Adrenal gland (tissue), 5 donors: ENCODE results near the gene DEDD2.

Source experiments
- POLR2A ChIP-seq, 2 donors: fragments of 450-650 bp; IDR thresholded peaks; one replicate each; pipeline ENCODE4 v1.6.1; 2017; ENCODE audit warnings: antibody characterized with exemption in 2 of 2, mild to moderate bottlenecking in 2 of 2, moderate library complexity in 1 of 2
- TF ChIP-seq, protein P1 (sequence below), 6 experiments: fragments of 450-650 bp in 4 of 6; fragments of 200-600 bp in 2 of 6; sonication (generic) in 1 of 6; IDR thresholded peaks; 1 replicate in 5 of 6; 2 replicates in 1 of 6; pipeline versions ENCODE4 v1.5.1 to v1.8.0; 2016 to 2021; ENCODE audit warnings: antibody characterized with exemption in 6 of 6, mild to moderate bottlenecking in 2 of 6, moderate library complexity in 1 of 6
- donor health status: DM: no; HTN: no; CAD: no.

DNA sequence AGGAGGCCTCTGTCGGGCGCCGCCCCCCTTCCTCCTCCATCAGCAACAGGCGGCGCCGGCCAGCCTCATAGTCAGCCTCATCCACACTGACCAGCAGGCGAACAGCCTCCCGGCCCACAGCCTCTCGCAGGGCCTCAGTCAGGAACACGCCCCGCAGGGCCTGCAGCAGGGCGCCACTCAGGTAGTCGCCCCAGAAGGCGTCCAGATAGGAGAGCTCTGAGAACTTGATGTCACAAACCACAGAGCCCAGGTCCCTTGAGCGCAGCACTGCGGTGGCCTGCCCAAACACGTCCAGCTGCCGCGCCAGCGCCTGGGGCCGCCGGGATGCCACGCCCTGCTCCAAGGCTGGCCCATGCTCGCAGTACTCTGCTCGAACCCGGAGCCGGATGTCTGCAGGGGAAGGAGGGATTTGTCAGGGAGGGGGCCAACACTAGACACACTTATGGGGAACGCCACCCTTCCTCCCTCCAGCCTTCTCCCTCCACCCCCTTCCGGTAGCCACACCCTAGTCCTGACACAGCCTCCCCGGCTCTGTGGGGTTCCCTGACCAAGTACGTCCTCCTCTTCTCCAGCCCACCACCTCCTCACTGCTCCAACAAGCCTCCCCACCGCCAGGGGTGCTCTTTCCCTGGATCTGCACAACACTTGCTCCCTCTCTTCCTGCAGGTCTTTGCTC, 17.9 kb downstream of the DEDD2 start:
- TF ChIP-seq POLR2A (IDR thresholded peaks at IDR 0.05) = no peak
- TF ChIP-seq, protein P1, sequence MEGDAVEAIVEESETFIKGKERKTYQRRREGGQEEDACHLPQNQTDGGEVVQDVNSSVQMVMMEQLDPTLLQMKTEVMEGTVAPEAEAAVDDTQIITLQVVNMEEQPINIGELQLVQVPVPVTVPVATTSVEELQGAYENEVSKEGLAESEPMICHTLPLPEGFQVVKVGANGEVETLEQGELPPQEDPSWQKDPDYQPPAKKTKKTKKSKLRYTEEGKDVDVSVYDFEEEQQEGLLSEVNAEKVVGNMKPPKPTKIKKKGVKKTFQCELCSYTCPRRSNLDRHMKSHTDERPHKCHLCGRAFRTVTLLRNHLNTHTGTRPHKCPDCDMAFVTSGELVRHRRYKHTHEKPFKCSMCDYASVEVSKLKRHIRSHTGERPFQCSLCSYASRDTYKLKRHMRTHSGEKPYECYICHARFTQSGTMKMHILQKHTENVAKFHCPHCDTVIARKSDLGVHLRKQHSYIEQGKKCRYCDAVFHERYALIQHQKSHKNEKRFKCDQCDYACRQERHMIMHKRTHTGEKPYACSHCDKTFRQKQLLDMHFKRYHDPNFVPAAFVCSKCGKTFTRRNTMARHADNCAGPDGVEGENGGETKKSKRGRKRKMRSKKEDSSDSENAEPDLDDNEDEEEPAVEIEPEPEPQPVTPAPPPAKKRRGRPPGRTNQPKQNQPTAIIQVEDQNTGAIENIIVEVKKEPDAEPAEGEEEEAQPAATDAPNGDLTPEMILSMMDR (IDR thresholded peaks at IDR 0.05) = no peak
